DND-41 (cell line): Measurements from ENCODE around the gene STEAP4.

Experiments
- ATAC-seq: fragments of 200-7000 bp; cut with Tn5 transposase; 3 replicates; pipeline ENCODE4 v1.9.1; 2021; ENCODE audit warnings: low read depth; ENCODE audit not compliant: insufficient read depth
- DNase-seq: peaks from one replicate; pipeline ENCODE4 v3.0.0-alpha.2; 2020
- H2AFZ ChIP-seq: 2 replicates; pipeline ENCODE4 v1.6.0; 2012; ENCODE audit warnings: low read depth, low read length
- H3K27ac ChIP-seq: 2 replicates; pipeline ENCODE4 v1.5.1; 2012; ENCODE audit warnings: low read length, inconsistent platforms
- H3K27me3 ChIP-seq: fragments of 200-600 bp; sonication (generic); 2 replicates; pipeline ENCODE4 v1.6.0; 2012; ENCODE audit warnings: low read length, mild to moderate bottlenecking, inconsistent platforms; ENCODE audit not compliant: insufficient read depth, poor library complexity
- H3K36me3 ChIP-seq: 2 replicates; pipeline ENCODE4 v1.5.1; 2012; ENCODE audit warnings: low read length, inconsistent platforms; ENCODE audit not compliant: insufficient read depth
- H3K4me1 ChIP-seq: 2 replicates; pipeline ENCODE4 v1.5.1; 2012; ENCODE audit warnings: mild to moderate bottlenecking, low read length; ENCODE audit not compliant: insufficient read depth
- H3K4me2 ChIP-seq: 2 replicates; pipeline ENCODE4 v1.6.0; 2012; ENCODE audit warnings: mild to moderate bottlenecking, moderate library complexity, low read length, inconsistent platforms; ENCODE audit not compliant: insufficient read depth
- H3K4me3 ChIP-seq, 2 experiments: fragments of 200-600 bp in 1 of 2; shearing (Covaris generic) in 1 of 2; 2 replicates each; pipeline ENCODE4 v1.5.1; 2012 to 2016; ENCODE audit warnings: inconsistent platforms in 2 of 2, low read length in 2 of 2, mild to moderate bottlenecking in 2 of 2, low read depth in 1 of 2, moderate library complexity in 1 of 2
- H3K79me2 ChIP-seq: 2 replicates; pipeline ENCODE4 v1.6.0; 2012; ENCODE audit warnings: low read length, inconsistent platforms; ENCODE audit not compliant: insufficient read depth
- H3K9ac ChIP-seq: 2 replicates; pipeline ENCODE4 v1.6.0; 2012; ENCODE audit warnings: low read depth, mild to moderate bottlenecking, inconsistent platforms, low read length, moderate library complexity
- H3K9me3 ChIP-seq: 2 replicates; pipeline ENCODE4 v1.5.1; 2012; ENCODE audit warnings: low read length, moderate library complexity, mild to moderate bottlenecking, inconsistent platforms; ENCODE audit not compliant: insufficient read depth, severe bottlenecking
- H4K20me1 ChIP-seq: 2 replicates; pipeline ENCODE4 v1.6.0; 2012; ENCODE audit warnings: low read length; ENCODE audit not compliant: insufficient read depth
- EZH2 ChIP-seq: IDR thresholded peaks from 3 replicates; pipeline ENCODE4 v1.6.1; 2012; ENCODE audit warnings: borderline replicate concordance, low read depth, mild to moderate bottlenecking, moderate library complexity, low read length, inconsistent platforms; ENCODE audit not compliant: severe bottlenecking
- TF ChIP-seq, protein P1 (sequence below): IDR thresholded peaks from 2 replicates; pipeline ENCODE4 v1.5.1; 2012; ENCODE audit warnings: borderline replicate concordance, low read length, moderate library complexity, mild to moderate bottlenecking; ENCODE audit not compliant: poor library complexity, severe bottlenecking; ENCODE audit errors: extremely low read depth

The STEAP4 gene

DNA sequence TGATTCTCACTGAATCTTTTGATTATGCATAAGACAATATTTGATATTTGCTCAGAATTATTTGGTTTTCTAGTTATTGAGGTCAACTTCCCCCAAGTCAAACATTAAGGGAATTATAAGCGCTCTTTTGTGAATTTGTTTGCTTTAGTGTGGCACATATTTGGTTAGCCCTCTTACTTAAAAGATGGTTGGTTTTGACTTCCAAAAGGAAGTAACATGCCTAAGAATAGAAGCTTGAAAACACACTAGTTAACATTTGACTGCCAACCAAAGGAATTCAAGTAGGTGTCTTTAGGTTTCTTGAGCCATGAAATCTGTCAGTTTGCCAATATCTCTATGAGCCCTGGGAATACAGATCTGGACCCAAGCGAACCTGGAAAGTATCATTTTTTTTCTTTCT lies 24.9 kb downstream of the STEAP4 start:
- H4K20me1 ChIP-seq = no peaks in the 10 kb centered on the region

DNA sequence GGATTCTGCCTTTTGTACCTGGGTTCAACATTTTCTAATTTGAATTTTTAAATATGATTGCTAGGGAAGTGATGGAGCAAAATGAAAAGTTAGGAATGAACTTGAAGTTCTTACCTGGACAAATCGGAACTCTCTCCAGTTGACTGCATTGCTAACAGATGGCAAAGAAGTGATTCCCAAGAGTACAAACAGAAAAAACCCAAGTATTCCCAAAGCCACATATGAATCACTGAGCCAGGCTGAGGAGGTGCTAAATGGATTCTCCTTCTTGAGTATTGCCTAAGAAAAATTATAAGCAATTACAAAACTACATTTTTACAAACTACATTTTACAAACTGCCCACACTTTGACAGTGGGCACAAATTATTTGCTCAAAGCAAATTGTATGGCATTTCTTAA lies 25.9 kb downstream of the STEAP4 start:
- DNase-seq (no peak), ATAC-seq (no peak)
- Histone ChIP-seq H3K79me2 (no peaks in the 10 kb centered on the region), H3K4me3 (no peak overlapping the region), H3K27ac (no peak overlapping the region), H3K9ac (no peak overlapping the region), H3K36me3 (no peaks in the 10 kb centered on the region), H3K4me2 (no peak overlapping the region), H2AFZ (no peak overlapping the region), H3K27me3 (no peaks in the 10 kb centered on the region), H3K9me3 (no peaks in the 10 kb centered on the region), H3K4me1 (no peaks in the 10 kb centered on the region), H4K20me1 (no peaks in the 10 kb centered on the region)
- TF ChIP-seq EZH2 = no peak
- TF ChIP-seq, protein P1, sequence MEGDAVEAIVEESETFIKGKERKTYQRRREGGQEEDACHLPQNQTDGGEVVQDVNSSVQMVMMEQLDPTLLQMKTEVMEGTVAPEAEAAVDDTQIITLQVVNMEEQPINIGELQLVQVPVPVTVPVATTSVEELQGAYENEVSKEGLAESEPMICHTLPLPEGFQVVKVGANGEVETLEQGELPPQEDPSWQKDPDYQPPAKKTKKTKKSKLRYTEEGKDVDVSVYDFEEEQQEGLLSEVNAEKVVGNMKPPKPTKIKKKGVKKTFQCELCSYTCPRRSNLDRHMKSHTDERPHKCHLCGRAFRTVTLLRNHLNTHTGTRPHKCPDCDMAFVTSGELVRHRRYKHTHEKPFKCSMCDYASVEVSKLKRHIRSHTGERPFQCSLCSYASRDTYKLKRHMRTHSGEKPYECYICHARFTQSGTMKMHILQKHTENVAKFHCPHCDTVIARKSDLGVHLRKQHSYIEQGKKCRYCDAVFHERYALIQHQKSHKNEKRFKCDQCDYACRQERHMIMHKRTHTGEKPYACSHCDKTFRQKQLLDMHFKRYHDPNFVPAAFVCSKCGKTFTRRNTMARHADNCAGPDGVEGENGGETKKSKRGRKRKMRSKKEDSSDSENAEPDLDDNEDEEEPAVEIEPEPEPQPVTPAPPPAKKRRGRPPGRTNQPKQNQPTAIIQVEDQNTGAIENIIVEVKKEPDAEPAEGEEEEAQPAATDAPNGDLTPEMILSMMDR = no peak

More for the DNA sequence above, 24.9 kb downstream of the STEAP4 start:
- ATAC-seq = no peak
- Histone ChIP-seq H3K4me1 (no peaks in the 10 kb centered on the region), H3K4me3 (no peak overlapping the region), H3K36me3 (no peaks in the 10 kb centered on the region), H3K9ac (no peak overlapping the region), H3K27ac (no peak overlapping the region), H2AFZ (no peak overlapping the region), H3K27me3 (no peaks in the 10 kb centered on the region), H3K79me2 (no peaks in the 10 kb centered on the region), H3K4me2 (no peak overlapping the region), H3K9me3 (no peaks in the 10 kb centered on the region)
- DNase-seq = no peak
- TF ChIP-seq, protein P1 = no peak
- no peak for TF ChIP-seq EZH2

DNA sequence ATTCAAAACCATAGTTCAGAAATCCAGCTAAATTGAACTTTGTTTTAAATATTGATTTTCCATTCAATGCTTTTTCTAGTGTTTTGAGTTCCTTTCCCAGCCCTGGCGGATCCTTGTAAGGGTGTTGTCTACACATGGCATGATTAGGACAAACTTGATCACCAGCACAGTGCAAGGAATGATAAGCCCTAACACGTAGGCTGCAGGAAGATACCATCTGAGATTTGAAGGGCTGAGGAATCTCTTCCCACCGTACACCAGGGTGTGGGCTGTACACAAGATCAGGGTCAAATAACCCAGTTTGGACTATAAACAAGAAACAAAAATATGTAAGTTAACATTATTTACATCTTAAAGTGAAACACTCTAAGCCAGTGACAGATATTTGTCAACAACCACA lies 27.4 kb downstream of the STEAP4 start:
- Histone ChIP-seq H3K27me3 (no peaks in the 10 kb centered on the region), H3K36me3 (no peaks in the 10 kb centered on the region), H3K27ac (no peak overlapping the region), H3K9ac (no peak overlapping the region), H3K9me3 (no peaks in the 10 kb centered on the region), H3K79me2 (no peaks in the 10 kb centered on the region), H3K4me3 (no peak overlapping the region), H2AFZ (no peak overlapping the region), H3K4me2 (no peak overlapping the region), H3K4me1 (no peaks in the 10 kb centered on the region), H4K20me1 (no peaks in the 10 kb centered on the region)
- DNase-seq = no peak
- TF ChIP-seq EZH2 = no peak
- TF ChIP-seq, protein P1 = no peak
- ATAC-seq = no peak

DNA sequence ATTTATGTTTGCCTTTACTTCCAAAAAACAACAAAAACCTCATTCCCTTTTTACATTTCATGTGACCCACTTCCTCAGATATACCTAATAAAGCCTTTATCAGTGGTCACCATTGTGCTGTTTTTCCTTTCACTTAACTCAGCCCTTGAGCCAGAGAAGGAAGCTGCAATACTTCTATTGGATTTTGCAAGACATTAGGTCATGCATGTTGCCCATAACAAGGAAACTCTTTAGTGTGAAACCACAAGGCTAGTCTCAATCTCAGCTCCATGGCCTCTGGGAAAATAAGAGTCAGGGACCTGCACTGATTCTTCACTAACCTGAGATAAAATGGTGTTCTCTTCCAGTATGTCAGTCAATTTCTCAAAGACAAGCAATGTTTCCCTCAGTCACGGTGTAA lies 27.8 kb downstream of the STEAP4 start:
- TF ChIP-seq, protein P1 = no peak
- TF ChIP-seq EZH2 = no peak
- Histone ChIP-seq H2AFZ (no peak overlapping the region), H3K9me3 (no peaks in the 10 kb centered on the region), H3K79me2 (no peaks in the 10 kb centered on the region), H3K27me3 (no peaks in the 10 kb centered on the region), H3K4me1 (no peaks in the 10 kb centered on the region), H3K4me3 (no peak overlapping the region), H3K9ac (no peak overlapping the region), H3K27ac (no peak overlapping the region), H4K20me1 (no peaks in the 10 kb centered on the region), H3K36me3 (no peaks in the 10 kb centered on the region), H3K4me2 (no peak overlapping the region)
- DNase-seq = no peak
- ATAC-seq = no peak
